NCI-H526 (cell line): ENCODE results near the gene NPIPA5.
"Not testable (repeated sequence)": the region's sequence is repeated elsewhere in the genome, so short reads cannot be mapped to it uniquely, and the experiment has no call there.

ENCODE experiments used
- DNase-seq, 2 experiments: peaks; one replicate each; lab custom pipeline; 2025; lab: John Stamatoyannopoulos, UW

NPIPA5 gene

DNA sequence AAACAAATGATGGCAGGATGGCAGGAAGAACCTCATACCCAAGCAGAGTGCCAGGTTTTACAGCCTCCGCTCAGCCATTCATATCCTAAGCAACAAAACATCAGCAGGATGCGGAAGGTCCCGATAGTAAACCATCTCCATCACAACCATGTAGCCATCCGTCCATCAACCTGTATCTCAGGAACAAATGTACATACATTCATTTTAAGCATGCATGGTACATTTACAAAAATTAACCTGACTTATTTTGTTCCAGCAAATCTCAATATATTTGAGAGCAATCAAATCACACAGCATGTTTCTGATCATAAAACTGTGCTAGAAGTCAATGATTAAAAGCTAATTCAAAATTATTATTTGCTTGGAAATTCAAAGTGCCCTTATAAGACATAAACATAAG lies at the start of gene NPIPA5:
Gene NPIPA5, minus strand, starts transcription at position 101 of the 400 bp plus-strand sequence. Its CDS starts 0 bp downstream, at position 101.
- DNase-seq, result not testable (repeated sequence)

DNA sequence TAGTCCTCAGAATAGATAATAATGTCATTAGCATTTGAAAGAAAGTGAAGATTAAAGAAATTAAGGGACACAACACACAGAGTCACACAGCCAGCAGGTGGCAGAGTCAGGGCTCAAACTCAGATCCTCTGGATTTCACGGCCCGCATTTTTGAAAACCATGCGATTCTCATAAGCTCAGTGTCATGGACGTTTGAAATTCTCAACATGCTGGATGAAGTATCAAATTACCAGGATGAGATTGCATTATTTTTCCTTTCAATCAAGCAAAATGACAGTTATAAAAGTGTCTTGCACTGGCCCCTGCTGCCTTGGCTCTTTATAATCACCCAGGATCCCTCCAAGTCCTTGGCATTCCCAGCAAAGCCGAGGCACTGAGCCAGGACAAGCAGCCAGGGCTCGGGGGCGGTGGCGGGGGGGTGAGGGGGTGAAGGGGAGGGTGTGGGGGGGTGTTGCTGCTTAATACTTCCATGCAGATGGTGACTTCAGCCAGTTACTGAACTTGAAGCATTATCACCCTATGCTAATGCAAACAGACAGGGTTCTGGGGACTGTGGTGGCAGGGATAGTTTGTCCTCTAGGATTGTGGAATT lies 49.6 kb upstream of the NPIPA5 start:
- DNase-seq, result peak in 1 of 2 experiments; percentile 51

DNA sequence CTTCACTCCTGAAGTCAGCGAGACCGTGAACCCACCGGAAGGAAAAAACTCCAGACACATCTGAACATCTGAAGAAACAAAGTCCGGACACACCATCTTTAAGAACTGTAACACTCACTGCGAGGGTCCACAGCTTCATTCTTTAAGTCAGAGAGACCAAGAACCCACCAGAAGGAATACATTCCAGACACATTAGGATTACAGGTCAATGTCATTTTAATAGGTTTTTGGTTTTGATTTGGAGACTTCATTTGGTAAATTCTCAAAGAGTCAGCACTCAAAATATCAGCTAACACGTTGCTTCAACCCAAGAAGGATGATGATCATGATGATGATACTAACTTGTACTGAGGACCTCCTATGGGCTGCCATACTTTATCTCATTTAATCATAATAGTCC lies 48.7 kb upstream of the NPIPA5 start:
- DNase-seq, result no peak

DNA sequence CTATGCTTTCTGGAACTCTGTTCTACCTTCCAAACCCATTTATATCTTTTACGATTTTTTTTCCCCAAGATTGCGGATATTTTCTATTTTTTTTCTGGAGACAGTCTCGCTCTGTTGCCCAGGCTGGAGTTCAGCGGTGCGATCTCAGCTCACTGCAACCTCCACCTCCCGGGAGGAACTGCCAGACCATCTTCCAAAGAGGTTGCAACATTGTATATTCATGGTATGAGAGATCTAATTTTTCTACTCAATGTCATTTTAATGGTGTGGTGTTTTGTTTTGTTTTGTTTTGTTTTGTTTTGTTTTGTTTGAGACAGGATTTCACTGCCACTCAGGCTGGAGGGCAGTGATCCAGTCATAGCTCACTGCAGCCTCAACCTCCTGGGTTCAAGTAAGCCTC lies 47.8 kb upstream of the NPIPA5 start:
- no peak for DNase-seq

DNA sequence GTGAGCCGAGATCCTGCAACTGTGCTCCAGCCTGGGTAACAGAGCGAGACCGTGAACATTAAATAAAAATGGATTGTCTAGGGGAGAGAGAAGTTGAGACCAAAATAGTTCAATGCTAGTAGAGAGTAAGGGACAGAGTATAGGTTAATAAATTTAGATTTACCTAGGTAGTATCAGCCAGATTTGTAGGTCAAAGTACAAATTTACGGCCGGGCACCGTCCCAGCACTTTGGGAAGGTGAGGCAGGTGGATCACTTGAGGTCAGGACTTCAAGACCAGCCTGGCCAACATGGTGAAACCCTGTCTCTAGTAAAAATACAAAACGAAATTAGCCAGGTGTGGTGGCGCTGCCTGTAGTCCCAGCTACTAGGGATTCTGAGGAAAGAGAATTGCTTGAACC lies 44.1 kb upstream of the NPIPA5 start:
- DNase-seq, result no peak

DNA sequence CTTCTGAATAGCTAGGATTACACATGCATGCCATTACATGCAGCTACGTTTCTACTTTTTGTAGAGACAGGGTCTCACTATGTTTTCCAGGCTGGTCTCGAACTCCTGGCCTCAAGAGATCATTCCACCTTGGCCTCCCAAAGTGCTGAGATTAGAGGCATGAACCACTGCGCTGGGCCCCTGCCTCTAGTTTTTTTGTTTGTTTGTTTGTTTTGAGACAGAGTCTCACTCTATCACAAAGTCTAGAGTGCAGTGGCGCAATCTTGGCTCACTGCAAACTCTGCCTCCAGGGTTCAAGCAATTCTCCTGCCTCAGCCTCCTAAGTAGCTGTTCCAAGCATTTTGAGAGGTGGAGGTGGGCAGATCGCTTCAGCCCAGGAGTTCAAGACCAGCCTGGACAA lies 43.6 kb upstream of the NPIPA5 start:
- DNase-seq, result not testable (repeated sequence)

DNA sequence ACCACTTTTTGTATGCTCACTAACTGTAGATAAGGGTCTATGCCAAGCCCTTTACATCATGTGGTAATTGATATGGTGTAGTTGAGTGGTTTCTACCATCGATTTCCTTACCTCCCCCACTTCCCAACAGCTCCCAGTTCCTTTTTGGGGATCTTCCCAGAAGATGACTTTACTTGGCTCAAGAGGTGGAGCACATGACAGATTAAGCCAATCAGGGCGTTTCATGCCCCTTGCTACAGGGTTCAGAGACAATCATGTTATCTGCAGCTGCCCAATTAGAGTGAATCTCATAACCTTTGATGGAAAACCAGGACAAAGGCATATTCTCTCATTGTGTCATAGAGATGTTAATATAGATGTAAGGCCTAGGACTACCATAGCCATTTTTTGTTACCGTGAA lies 40.1 kb upstream of the NPIPA5 start:
- DNase-seq, result no peak

DNA sequence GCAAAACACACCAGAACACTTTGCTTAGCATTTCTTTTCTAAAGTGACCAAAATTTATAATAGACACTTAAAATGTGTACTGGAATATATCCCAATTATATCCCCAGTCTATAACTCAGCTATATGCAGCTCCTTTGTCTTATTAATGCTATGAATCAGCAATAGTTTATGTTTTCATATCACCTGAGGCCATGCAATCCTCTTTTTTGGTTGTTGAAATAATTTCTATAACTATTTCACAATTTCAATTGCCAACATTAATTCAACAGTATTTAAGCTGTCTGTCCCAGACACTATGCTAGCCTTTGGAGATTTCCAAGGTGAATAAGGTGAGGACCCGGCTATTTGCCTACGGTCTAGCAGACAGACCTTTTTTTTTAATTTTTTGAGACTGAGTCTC lies 39.1 kb upstream of the NPIPA5 start:
- no peak for DNase-seq

DNA sequence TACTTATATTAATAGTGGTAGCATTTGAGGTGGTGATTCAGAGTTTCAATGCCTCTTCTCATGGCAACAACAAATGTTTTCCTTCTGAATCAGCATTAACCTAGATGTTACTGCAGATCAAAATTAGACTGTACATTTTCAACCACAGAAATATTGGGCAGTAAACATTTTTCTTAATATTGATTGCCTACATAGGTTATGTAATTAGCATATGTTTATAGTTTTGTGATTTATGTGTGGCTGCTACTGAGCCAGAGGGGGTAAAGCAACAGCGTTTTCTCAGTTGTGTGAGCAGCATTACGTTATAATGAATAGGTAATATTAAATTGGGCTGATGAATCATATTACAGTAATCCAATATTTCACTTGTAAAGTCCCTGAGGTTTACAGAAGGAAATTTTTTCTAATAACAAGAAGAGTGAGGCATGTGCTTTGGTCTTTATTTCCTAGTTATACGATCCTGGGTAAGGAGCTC lies 37.5 kb upstream of the NPIPA5 start:
- DNase-seq, result no peak

DNA sequence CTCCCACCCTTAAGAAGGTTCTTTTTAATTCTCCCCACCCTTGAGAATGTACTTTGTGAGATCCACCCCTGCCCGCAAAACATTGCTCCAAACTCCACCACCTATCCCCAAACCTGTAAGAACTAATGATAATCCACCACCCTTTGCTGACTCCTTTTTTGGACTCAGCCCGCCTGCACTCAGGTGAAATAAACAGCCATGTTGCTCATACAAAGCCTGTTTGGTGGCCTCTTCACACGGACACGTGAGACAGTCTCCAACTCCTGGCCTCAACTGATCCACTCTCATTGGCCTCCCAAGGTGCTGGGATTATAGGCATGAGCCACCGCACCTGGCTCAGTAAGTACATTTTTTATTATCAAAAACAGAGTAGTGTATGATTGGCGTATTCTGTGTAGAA lies 31.4 kb upstream of the NPIPA5 start:
- not testable (repeated sequence) for DNase-seq

DNA sequence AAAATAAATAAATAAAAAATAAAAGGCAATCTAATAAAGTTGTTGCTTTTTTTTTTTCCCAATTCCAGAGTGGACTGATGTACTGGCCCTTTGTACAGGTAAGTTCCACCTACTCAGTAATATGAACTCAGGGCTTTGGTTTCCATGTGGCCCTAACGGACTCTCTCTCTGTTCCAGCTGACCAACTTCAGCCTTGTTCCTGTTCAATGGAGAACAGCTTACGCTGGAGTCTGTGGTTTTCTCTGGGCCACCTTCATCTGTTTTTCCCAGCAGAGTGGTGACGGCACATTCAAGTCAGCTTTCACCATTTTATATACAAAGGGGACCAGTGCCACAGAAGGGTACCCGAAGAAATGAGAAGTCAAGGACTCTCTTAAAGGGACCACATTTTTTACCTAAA lies 29.7 kb upstream of the NPIPA5 start:
- DNase-seq, result peak in 1 of 2 experiments; percentile 5

DNA sequence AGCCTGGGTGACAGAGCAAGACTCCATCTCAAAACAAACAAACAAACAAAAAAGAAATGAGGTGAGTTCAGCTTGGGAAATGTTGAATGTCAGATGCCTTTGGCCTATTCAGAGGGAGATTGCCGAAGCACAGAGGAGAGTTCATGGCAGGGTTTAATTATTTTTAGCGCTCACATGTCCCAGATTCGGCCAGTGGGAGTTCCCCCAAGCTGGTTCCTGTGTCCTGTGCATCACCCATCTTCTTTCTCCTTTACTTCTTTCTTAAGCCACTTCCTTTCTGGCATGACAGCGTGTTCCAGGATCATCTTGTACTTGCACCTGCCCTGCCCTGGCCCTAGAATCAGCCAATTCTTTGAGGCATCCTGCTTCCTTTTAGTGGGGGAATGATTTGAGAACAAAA lies 26.7 kb upstream of the NPIPA5 start:
- no peak for DNase-seq

DNA sequence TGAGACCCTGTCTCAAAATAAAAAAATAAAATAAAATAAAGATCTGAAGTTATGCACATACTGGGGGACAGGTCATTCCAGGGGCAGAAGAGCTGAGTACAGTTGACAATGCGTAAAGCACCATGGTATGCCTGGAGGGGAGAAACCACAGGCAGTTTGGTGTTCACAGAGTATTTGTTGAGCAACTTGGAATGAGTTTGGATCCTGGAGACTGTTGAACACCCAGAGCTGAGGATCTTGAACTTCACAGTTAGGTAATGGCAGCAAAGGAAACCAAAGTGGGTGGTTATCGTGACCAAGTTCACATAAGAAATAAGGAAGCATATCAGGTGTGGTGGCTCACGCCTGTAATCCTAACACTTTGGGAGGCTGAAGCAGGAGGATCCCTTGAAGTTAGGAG lies 26.0 kb upstream of the NPIPA5 start:
- not testable (repeated sequence) for DNase-seq

DNA sequence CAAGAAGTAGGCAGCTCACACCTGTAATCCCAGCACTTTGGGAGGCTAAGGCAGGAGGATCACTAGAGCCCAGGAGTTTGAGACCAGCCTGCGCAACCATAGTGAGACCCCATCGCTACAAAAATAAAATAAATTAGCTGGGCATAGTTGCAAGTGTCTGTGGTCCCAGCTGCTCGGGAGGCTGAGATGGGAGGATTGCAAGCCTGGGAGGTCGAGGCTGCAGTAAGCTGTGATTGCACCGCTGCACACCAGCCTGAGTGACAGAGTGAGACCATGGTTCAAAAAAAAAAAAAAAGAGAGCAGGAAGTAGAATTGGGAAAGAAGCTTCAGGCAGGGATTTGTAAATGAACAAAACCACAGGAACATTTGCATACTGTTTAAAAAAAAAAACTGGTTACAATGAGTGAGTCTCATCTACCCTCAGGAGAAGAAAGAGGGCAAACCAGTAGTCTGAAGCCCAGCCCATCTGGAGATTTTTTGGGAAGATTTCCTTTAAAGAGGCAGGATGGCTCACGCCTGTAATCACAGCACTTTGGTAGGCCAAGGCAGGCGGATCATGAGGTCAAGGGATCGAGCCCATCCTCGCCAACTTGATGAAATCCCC lies 25.4 kb upstream of the NPIPA5 start:
- DNase-seq, result peak; percentile 87 to 88

DNA sequence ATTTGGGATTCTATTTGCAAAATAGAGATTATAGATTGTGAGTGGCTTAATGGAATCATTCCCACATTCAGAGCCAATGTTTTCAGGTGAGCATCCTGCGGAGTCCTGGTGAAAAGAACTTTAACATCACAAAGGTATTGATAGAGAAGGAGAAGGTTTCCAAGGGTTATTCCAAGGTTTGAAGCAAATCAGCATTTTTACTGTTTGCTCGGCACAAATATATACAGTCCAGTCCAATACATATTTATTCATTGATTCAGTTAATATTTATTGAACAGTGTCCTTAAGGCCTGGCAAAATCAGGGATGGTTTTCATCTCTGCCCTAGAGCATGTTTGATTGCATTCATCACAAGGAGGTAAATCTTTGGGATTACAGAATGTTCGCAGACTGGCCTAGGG lies 23.9 kb upstream of the NPIPA5 start:
- DNase-seq, result no peak

DNA sequence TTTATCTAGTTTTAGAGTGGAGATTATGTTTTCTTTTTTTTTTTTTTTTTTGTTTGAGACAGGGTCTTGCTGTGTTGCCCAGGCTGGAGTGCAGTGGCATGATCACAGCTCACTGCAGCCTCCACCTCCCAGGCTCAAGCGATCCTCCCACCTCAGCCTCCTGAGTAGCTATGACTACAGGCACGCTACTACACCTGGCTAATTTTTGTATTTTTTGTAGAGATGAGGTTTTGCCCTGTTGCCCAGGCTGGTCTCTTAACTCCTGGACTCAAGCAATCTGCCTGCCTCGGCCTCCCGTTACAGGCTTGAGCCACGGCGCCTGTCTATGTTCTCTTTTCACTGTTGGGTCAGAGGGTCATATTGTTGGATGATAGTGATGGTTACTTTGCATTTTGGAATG lies 22.2 kb upstream of the NPIPA5 start:
- DNase-seq, result not testable (repeated sequence)

DNA sequence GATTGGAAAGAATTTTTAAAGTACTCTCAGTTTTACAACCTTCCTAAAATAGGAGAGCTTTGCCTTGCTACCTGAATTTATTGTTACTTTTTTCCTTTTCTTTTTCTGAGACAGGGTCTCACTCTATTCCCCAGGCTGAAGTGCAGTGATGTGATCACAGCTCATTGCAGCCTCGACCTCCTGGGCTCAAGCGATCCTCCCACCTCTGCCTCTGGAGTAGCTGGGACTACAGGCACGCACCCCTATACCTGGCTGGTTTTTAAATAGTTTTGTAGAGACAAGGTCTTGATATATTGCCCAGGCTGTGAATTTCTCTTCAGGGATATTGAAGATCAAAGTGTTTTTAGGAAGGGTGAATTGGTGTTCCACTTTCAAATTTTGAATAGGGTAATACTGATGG lies 21.2 kb upstream of the NPIPA5 start:
- DNase-seq, result no peak

DNA sequence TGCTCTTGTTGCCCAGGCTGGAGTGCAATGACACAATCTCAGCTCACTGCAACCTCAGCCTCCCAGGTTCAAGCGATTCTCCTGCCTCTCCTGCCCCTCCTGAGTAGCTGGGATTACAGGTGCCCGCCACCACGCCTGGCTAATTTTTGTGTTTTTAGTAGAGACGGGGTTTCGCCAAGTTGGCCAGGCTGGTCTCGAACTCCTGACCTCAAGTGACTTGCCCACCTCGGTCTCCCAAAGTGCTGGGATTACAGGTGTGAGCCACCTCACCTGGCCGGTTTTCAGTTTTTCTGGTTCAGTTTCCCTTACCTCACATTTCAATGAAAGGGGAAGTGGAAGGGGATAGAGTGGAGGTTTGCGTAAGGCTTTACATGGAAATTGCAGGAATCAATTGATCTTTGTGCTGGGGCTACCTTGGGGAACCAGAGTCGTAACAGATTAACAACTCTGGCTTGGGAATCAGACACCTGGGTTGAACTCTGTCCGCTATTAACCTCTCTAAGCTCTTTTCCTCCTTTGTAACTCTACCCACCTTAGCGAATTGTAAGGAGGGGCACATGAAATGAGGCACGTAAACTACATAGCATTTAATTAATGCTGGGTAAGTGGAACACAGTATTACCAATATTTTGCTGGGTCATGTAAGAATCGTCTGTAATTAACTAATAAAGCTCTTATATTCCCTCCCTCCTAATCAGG lies 20.7 kb upstream of the NPIPA5 start:
- peak; percentile 8 to 27 for DNase-seq

DNA sequence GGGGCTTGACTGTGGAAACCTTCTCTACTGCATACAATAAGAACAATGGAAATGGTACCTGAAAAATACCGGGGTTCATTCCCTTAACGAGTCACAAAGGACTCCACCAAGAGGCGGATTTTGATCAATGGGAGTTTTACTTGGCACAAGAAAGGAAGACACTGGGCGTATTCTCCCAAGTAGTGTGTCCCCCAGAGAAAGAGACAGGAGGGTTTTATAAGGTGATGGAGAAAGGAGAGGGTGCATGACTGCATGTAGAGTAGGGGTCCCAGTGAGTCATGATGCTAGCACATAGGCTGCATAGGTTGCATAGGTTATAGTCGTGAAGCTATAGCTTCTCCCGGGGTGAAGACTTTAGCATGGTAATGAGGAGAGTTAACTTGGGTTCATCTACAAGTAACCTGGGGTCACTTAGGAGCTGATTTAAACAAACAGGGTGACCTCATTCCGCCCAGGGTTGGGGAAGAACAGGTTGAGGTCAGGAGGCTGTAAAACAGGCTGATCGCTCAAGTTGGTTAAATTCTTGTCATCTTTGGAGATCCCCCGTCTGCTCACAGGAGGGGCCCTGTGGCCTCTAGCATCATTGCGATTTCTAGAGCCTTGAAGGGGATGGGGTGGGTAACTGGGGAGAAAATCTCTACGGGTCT lies 19.0 kb upstream of the NPIPA5 start:
- DNase-seq, result no peak

DNA sequence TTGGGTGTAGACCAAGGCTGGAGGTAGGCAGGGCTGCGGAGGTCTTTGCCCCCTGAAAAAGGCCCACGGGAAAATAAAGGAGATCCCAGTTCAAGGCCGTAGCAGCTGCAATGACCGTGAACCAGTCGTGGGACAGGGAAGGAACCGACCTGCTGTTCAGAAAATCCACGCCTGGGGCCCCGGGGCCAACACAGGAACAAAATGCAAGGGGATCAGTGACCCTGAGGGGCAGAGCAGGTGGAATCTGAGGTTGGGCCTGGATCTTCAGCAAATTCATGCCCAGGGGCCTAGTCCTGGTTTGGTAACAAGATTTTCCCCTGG lies 18.4 kb upstream of the NPIPA5 start:
- not testable (repeated sequence) for DNase-seq

DNA sequence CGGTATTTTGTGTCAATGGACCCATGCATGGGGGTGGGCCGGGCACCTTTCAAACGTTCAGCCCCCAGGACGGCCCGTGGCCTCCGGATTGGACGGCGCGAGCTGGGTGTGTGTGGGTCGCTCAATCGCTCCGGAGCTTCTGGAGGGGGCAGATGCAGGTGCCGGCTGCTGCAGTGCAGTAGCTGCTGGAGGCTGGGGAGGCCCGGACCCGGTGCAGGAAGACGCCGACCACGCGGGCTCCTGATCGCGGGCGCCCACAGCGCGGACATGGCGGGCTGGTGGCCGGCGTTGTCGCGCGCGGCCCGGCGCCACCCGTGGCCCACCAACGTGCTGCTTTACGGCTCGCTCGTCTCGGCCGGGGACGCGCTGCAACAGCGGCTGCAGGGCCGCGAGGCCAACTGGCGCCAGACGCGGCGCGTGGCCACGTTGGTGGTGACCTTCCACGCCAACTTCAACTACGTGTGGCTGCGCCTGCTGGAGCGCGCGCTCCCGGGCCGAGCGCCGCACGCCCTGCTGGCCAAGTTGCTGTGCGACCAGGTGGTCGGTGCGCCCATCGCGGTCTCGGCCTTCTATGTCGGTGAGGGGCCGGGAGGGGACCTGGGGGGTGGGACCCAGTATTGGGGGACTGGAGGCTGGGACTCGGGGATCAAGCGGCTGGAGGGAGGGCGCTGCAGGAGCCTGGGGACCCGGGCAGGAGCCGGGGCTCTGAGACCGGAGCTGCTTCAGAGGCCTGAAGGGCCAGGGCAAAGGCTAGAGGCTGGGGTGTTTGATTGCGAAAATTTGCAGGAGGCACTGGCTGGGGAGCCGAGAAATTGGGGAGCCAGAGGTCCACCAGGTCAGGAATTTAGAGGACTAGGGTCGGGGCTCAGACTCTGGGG lies 17.8 kb upstream of the NPIPA5 start, which contains the start of gene MPV17L:
Gene MPV17L, plus strand, starts transcription at position 124 of the 878 bp plus-strand sequence. Its CDS starts 144 bp downstream, at position 268.
- DNase-seq, result peak; percentile 36 to 71

DNA sequence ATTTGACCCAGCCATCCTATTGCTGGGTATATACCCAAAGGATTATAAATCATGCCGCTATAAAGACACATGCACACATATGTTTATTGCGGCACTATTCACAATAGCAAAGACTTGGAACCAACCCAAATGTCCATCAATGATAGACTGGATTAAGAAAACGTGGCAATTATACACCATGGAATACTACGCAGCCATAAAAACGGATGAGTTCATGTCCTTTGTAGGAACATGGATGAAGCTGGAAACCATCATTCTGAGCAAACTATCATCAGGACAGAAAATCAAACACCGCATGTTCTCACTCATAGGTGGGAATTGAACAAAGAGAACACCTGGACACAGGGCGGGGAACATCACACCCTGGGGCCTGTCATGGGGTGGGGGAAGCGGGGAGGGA lies 14.9 kb upstream of the NPIPA5 start:
- DNase-seq, result not testable (repeated sequence)
